ENCODE data around the gene NT5C3B. TPM values are rescaled to one million over a fixed set of nuclear protein-coding genes. Genes with fewer than 3 reads are reported as not detected.

Gene NT5C3B
- total and polyA plus RNA-seq, 4 donors = 34.9 to 68.5 (median 37.9) TPM

DNA sequence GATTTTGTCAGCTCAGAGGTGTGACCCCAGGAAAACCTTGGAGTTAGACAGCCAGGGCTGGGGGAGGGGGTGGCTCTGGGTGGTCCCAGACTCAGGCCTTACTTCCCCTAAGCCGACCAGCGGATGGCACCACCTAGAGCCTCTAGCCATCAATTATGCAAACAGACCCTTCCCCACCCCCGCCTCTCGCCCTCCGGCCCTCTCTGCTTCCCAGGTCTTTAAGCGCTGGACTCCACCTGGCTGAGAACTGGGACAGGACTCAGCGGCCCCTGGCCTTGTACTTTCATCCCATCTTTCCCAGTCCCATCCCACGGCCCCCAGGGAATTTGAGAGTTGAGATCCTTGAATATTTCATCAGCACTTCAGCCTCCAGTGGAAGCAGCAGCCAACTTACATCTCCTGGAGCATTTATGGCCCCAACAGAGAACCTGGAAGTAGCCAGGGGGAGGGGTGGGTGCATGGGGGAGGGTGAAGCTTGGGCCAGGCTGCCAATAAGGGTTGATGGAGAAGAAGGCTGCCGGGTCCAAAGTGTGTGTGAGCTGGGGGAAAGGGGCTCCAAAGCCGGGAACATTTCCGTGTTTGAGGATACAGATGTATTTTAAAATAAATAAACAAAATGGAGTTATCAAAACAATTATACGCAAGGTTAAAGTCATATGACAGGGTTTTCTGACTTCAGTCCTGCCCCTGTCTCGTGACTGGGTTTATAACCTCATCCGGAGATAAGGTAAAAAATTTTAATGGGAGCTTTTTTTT is 42.1 kb downstream of the NT5C3B start:
- peak in 1 of 3 donors; percentile 37 for DNase-seq
- Histone ChIP-seq H3K9ac (ENCODE audit: insufficient read depth in 1 of 2, low read length in 2 of 2) (no peak overlapping the region), H3K9me3 (ENCODE audit: control insufficient read depth in 4 of 4, insufficient read depth in 3 of 4, low read length in 3 of 4) (no peaks in the 10 kb centered on the region), H3K27me3 (ENCODE audit: control insufficient read depth in 3 of 3, insufficient read depth in 3 of 3, low read length in 2 of 3) (no peaks in the 10 kb centered on the region), H3K4me1 (ENCODE audit: control insufficient read depth in 5 of 5, insufficient read depth in 5 of 5, low read length in 5 of 5) (peaks cover 5 to 22% (median 17%) of the 10 kb centered on the region in 5 donors), H3K36me3 (ENCODE audit: control insufficient read depth in 4 of 4, insufficient read depth in 4 of 4, low read length in 4 of 4) (no peaks in the 10 kb centered on the region), H3K4me3 (no peak overlapping the region), H3K27ac (ENCODE audit: low read depth in 1 of 2, low read length in 1 of 2) (peak overlapping the region; percentile 71 to 89)
- WGBS, 2 donors = 67 to 75% methylated on average over 14 of the region's 14 CpGs
- ATAC-seq (ENCODE audit: insufficient read depth, low FRiP score) = no peak
- TF ChIP-seq, protein P1, sequence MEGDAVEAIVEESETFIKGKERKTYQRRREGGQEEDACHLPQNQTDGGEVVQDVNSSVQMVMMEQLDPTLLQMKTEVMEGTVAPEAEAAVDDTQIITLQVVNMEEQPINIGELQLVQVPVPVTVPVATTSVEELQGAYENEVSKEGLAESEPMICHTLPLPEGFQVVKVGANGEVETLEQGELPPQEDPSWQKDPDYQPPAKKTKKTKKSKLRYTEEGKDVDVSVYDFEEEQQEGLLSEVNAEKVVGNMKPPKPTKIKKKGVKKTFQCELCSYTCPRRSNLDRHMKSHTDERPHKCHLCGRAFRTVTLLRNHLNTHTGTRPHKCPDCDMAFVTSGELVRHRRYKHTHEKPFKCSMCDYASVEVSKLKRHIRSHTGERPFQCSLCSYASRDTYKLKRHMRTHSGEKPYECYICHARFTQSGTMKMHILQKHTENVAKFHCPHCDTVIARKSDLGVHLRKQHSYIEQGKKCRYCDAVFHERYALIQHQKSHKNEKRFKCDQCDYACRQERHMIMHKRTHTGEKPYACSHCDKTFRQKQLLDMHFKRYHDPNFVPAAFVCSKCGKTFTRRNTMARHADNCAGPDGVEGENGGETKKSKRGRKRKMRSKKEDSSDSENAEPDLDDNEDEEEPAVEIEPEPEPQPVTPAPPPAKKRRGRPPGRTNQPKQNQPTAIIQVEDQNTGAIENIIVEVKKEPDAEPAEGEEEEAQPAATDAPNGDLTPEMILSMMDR (IDR thresholded peaks at IDR 0.05; ENCODE audit: control extremely low read depth, extremely low read depth) = no peak

DNA sequence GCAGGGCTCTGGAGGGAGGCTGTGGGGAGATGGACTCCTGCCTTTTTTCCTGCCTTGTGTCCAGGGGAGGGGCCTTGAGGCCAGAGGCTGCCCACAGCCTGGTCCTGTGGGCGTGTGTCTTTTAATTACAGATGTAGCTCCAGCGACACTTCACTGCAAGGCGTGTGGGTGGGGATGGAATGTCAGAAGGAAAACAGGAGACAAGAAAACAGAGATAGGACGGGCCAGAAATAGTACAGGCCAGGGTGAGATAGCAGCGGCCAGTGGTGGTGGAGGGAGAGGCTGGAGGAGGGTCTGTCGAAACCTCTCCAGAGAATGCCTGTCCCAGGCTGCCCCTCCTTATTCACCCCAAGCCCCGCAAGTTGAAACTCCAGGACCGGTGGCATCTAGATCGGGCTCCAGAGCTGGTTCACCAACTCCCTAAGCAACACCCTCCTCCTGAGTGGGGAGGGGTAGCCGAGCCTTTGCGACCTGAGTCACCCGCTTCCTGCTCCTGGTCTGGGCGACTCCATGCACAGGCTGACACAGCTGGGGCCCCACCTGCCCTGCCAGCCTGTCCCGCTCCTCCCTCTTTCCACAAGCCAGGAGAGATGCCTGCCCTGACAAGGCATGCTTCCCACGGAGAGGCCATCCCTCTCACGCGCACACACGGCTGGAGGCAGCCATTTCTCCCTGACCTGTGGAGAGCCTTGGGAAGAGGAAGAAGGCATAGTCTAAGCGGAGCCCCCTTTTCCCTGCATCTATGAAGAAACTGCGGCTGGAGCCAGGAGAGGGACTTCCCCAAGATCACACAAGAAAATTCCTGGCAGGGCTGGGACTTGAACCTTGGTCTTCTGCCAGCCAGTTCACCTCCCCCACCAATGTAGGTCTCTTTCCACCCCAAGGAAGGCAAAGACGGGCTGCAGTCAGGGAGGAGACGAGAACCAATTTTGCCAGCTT is 42.9 kb downstream of the NT5C3B start:
- peak; percentile 52 to 75 (median 60) for DNase-seq
- no peaks in the 10 kb centered on the region for H3K36me3 ChIP-seq (ENCODE audit: control insufficient read depth in 4 of 4, insufficient read depth in 4 of 4, low read length in 4 of 4)
- TF ChIP-seq, protein P1 (IDR thresholded peaks at IDR 0.05; ENCODE audit: control extremely low read depth, extremely low read depth) = no peak
- peak overlapping the region; percentile 71 to 89 for H3K27ac ChIP-seq (ENCODE audit: low read depth in 1 of 2, low read length in 1 of 2)
- ATAC-seq (ENCODE audit: insufficient read depth, low FRiP score) = peak; percentile 86
- H3K4me3 ChIP-seq = no peak overlapping the region
- peak overlapping the region; percentile 25 to 47 for H3K9ac ChIP-seq (ENCODE audit: insufficient read depth in 1 of 2, low read length in 2 of 2)
- WGBS, 2 donors = 25 to 32% methylated on average over 22 of the region's 22 CpGs
- no peaks in the 10 kb centered on the region for H3K9me3 ChIP-seq (ENCODE audit: control insufficient read depth in 4 of 4, insufficient read depth in 3 of 4, low read length in 3 of 4)
- H3K27me3 ChIP-seq (ENCODE audit: control insufficient read depth in 3 of 3, insufficient read depth in 3 of 3, low read length in 2 of 3) = no peaks in the 10 kb centered on the region
- peaks cover 5 to 24% (median 17%) of the 10 kb centered on the region in 5 donors for H3K4me1 ChIP-seq (ENCODE audit: control insufficient read depth in 5 of 5, insufficient read depth in 5 of 5, low read length in 5 of 5)

DNA sequence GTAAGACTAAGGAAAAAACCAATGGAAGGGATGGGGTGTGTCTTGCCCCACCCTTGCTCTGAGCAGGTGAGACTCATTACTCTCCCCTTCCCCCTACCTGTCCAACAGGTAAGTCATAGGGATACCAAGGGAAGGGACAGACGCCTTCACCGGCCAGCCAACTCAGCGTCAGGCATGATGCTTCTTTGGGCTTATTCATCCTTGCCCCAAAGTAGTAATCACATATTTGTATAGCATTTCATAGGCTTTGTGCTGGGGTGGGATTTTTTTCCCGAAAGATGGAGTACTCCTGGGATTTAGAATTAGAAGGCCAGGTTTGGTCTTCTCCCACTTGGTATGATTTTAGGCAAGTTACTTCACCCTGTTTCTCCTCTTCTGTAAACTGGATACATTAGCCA is 49.0 kb downstream of the NT5C3B start:
- no peak overlapping the region for H3K4me3 ChIP-seq
- ATAC-seq (ENCODE audit: insufficient read depth, low FRiP score) (no peak), DNase-seq (no peak)
- TF ChIP-seq, protein P1 (IDR thresholded peaks at IDR 0.05; ENCODE audit: control extremely low read depth, extremely low read depth) = no peak
- peak overlapping the region in 1 of 2 donors; percentile 61 for H3K9ac ChIP-seq (ENCODE audit: insufficient read depth in 1 of 2, low read length in 2 of 2)
- no peaks in the 10 kb centered on the region for H3K36me3 ChIP-seq (ENCODE audit: control insufficient read depth in 4 of 4, insufficient read depth in 4 of 4, low read length in 4 of 4)
- no peaks in the 10 kb centered on the region for H3K9me3 ChIP-seq (ENCODE audit: control insufficient read depth in 4 of 4, insufficient read depth in 3 of 4, low read length in 3 of 4)
- H3K4me1 ChIP-seq (ENCODE audit: control insufficient read depth in 5 of 5, insufficient read depth in 5 of 5, low read length in 5 of 5) = peaks cover 6 to 25% (median 23%) of the 10 kb centered on the region in 5 donors
- 38 to 62% methylated on average over 4 of the region's 4 CpGs for WGBS, 2 donors
- H3K27ac ChIP-seq (ENCODE audit: low read depth in 1 of 2, low read length in 1 of 2) = peak overlapping the region; percentile 57 to 66
- H3K27me3 ChIP-seq (ENCODE audit: control insufficient read depth in 3 of 3, insufficient read depth in 3 of 3, low read length in 2 of 3) = no peaks in the 10 kb centered on the region
